CMK (cell line): Measurements from ENCODE around the gene TVP23B.
"Not testable (repeated sequence)": the region's sequence is repeated elsewhere in the genome, so short reads cannot be mapped to it uniquely, and the experiment has no call there.

Experiments
- DNase-seq: peaks from one replicate; pipeline ENCODE4 v3.0.0-alpha.2; 2010; ENCODE audit warnings: low read depth

The TVP23B gene

GRCh38 chr17:18791402-18791801 lies 10.4 kb downstream of the TVP23B start:
- DNase-seq, result not testable (repeated sequence)

- not testable (repeated sequence) for DNase-seq
Measured at GRCh38 chr17:18794841-18795240, 13.9 kb downstream of the TVP23B start.

GRCh38 chr17:18796887-18797286 lies 15.9 kb downstream of the TVP23B start:
- DNase-seq, result not testable (repeated sequence)

- DNase-seq, result not testable (repeated sequence)
Measured at GRCh38 chr17:18803458-18804245, 22.7 kb downstream of the TVP23B start.

GRCh38 chr17:18815924-18816323 lies 34.9 kb downstream of the TVP23B start:
- DNase-seq, result not testable (repeated sequence)

GRCh38 chr17:18816489-18817371 lies 35.7 kb downstream of the TVP23B start:
- DNase-seq, result peak; percentile 21

- DNase-seq, result not testable (repeated sequence)
Measured at GRCh38 chr17:18821430-18821829, 40.4 kb downstream of the TVP23B start.

- not testable (repeated sequence) for DNase-seq
Measured at GRCh38 chr17:18827613-18828012, 46.6 kb downstream of the TVP23B start.

- no peak for DNase-seq
Measured at GRCh38 chr17:18848501-18848900, 67.5 kb downstream of the TVP23B start.

- no peak for DNase-seq
Measured at GRCh38 chr17:18850679-18851078, 69.7 kb downstream of the TVP23B start.

GRCh38 chr17:18851201-18851600 lies 70.2 kb downstream of the TVP23B start:
- DNase-seq, result no peak

GRCh38 chr17:18854956-18855355 lies 74.0 kb downstream of the TVP23B start:
- no peak for DNase-seq

GRCh38 chr17:18855831-18856569 lies 75.0 kb downstream of the TVP23B start:
- DNase-seq, result peak; percentile 87
